Testis (tissue), 3 donors: Measurements from ENCODE around the gene CAMTA1. TPM values are rescaled to one million over a fixed set of nuclear protein-coding genes. Genes with fewer than 3 reads are reported as not detected.
"Not testable (repeated sequence)": the region's sequence is repeated elsewhere in the genome, so short reads cannot be mapped to it uniquely, and the experiment has no call there.

Source experiments
- DNase-seq: peaks from one replicate; pipeline ENCODE4 v3.0.0-alpha.2; 2019
- H3K27ac ChIP-seq, 2 donors: fragments of 200-600 bp; sonication (generic); one replicate each; pipeline ENCODE4 v1.5.1; 2019
- H3K27me3 ChIP-seq: fragments of 200-600 bp; sonication (generic); one replicate; pipeline ENCODE4 v1.5.1; 2019
- H3K36me3 ChIP-seq: fragments of 200-600 bp; sonication (generic); one replicate; pipeline ENCODE4 v1.5.1; 2017; ENCODE audit warnings: low read depth; ENCODE audit errors: missing control alignments
- H3K4me1 ChIP-seq: fragments of 200-600 bp; sonication (generic); one replicate; pipeline ENCODE4 v1.5.1; 2019
- H3K4me3 ChIP-seq, 2 donors: fragments of 200-600 bp; sonication (generic); one replicate each; pipeline ENCODE4 v1.5.1; 2017 to 2019
- H3K9me3 ChIP-seq: fragments of 200-600 bp; sonication (generic); one replicate; pipeline ENCODE4 v1.5.1; 2017
- CTCF ChIP-seq, 3 experiments: fragments of 450-650 bp in 2 of 3; fragments of 200-600 bp in 1 of 3; sonication (generic) in 1 of 3; IDR thresholded peaks; one replicate each; pipeline ENCODE4 v1.5.1; 2016 to 2019; ENCODE audit warnings: antibody characterized with exemption in 3 of 3, mild to moderate bottlenecking in 2 of 3, moderate library complexity in 1 of 3
- POLR2A ChIP-seq: fragments of 450-650 bp; IDR thresholded peaks from one replicate; pipeline ENCODE4 v1.6.1; 2017; ENCODE audit warnings: antibody characterized with exemption, mild to moderate bottlenecking, moderate library complexity
- WGBS, 2 donors: methylation state at CpG; one replicate each; pipeline ENCODE4 v1.1.5; 2018; 5-methylcytosine and 5-hydroxymethylcytosine counted together
- intact Hi-C: fragments of 100-400 bp; cut with DNase I; formaldehyde crosslinking; loops from one replicate; pipeline ENCODE4 v1.15.1; 2023; ENCODE audit warnings: low total_unique reads
- polyA plus RNA-seq: library from polyadenylated mRNA; stranded (reverse); fragments of 350-450 nt; fragmentation: Illumina TruSeq; extraction: RNeasy Lipid Tissue Mini Kit (QIAGEN cat#74804); gene quantifications from one replicate; pipeline ENCODE4 v1.2.3, GENCODE V29; 2014; ENCODE audit warnings: low read depth, low replicate concordance; ENCODE audit not compliant: insufficient read depth
- total RNA-seq, 2 donors: library from RNA; depleted of rRNA; stranded (reverse); fragments of >200 nt; gene quantifications; one replicate each; pipeline ENCODE4 v1.2.3, GENCODE V29; 2016

Gene CAMTA1
- total and polyA plus RNA-seq, 3 donors from 2014 or later, result 116 to 158 (median 119) TPM

GRCh38 chr1:6833804-6834203 lies 48.5 kb downstream of the CAMTA1 start:
- no peak for TF ChIP-seq POLR2A
- peaks cover 10% of the 10 kb centered on the region for H3K4me1 ChIP-seq
- H3K4me3 ChIP-seq, result no peak overlapping the region
- no peak overlapping the region for H3K27ac ChIP-seq
- H3K27me3 ChIP-seq, result no peaks in the 10 kb centered on the region
- H3K36me3 ChIP-seq, result no peaks in the 10 kb centered on the region
- H3K9me3 ChIP-seq, result no peaks in the 10 kb centered on the region
- intact Hi-C loops, result no loop called here
- no peak for DNase-seq
- 87 to 94% methylated on average over 5 of the region's 5 CpGs for WGBS, 2 donors

- intact Hi-C loops, result no loop called here
- DNase-seq, result no peak
- WGBS, 2 donors, result 94 to 97% methylated on average over 13 of the region's 13 CpGs
- TF ChIP-seq CTCF (IDR thresholded peaks at IDR 0.05) (no peak), POLR2A (no peak)
- H3K36me3 ChIP-seq, result no peaks in the 10 kb centered on the region
- peaks cover 10% of the 10 kb centered on the region for H3K4me1 ChIP-seq
- H3K27ac ChIP-seq, result no peak overlapping the region
- H3K9me3 ChIP-seq, result no peaks in the 10 kb centered on the region
- no peak overlapping the region for H3K4me3 ChIP-seq
- H3K27me3 ChIP-seq, result no peaks in the 10 kb centered on the region
Observed at GRCh38 chr1:6834366-6834765, 49.1 kb downstream of the CAMTA1 start.

GRCh38 chr1:6835139-6835538 lies 49.9 kb downstream of the CAMTA1 start:
- TF ChIP-seq POLR2A (no peak), CTCF (IDR thresholded peaks at IDR 0.05) (no peak)
- 88 to 97% methylated on average over 3 of the region's 3 CpGs for WGBS, 2 donors
- Histone ChIP-seq H3K4me3 (no peak overlapping the region), H3K27ac (no peak overlapping the region), H3K27me3 (no peaks in the 10 kb centered on the region), H3K9me3 (no peaks in the 10 kb centered on the region), H3K4me1 (peaks cover 10% of the 10 kb centered on the region), H3K36me3 (no peaks in the 10 kb centered on the region)
- no peak for DNase-seq
- intact Hi-C loops, result no loop called here

GRCh38 chr1:6842301-6842700 lies 57.0 kb downstream of the CAMTA1 start:
- WGBS, 2 donors, result 94 to 97% methylated on average over 8 of the region's 8 CpGs
- no peak for DNase-seq
- Histone ChIP-seq H3K36me3 (no peaks in the 10 kb centered on the region), H3K9me3 (no peaks in the 10 kb centered on the region), H3K4me1 (no peaks in the 10 kb centered on the region), H3K27me3 (no peaks in the 10 kb centered on the region), H3K27ac (no peak overlapping the region), H3K4me3 (no peak overlapping the region)
- TF ChIP-seq CTCF (IDR thresholded peaks at IDR 0.05) (no peak), POLR2A (no peak)
- intact Hi-C loops, result no loop called here

- not testable (repeated sequence) for H3K27me3 ChIP-seq
- 97% methylated on average over 4 of the region's 4 CpGs for WGBS, 2 donors
Observed at GRCh38 chr1:6845786-6846185, 60.5 kb downstream of the CAMTA1 start.

GRCh38 chr1:6848816-6849215 lies 63.6 kb downstream of the CAMTA1 start:
- 59 to 67% methylated on average over 3 of the region's 3 CpGs for WGBS, 2 donors
- Histone ChIP-seq H3K36me3 (no peaks in the 10 kb centered on the region), H3K27me3 (no peaks in the 10 kb centered on the region), H3K4me1 (no peaks in the 10 kb centered on the region), H3K4me3 (no peak overlapping the region), H3K9me3 (no peaks in the 10 kb centered on the region), H3K27ac (no peak overlapping the region)
- no peak for TF ChIP-seq CTCF (IDR thresholded peaks at IDR 0.05)
- TF ChIP-seq POLR2A, result no peak
- intact Hi-C loops, result no loop called here
- DNase-seq, result no peak

More at GRCh38 chr1:6845786-6846185, 60.5 kb downstream of the CAMTA1 start:
- H3K9me3 ChIP-seq, H3K4me1 ChIP-seq, intact Hi-C loops, DNase-seq, H3K4me3 ChIP-seq, H3K36me3 ChIP-seq, H3K27ac ChIP-seq: not testable (repeated sequence)
